ENCODE measurements around the gene STPG1.

GRCh38 chr1:24442764-24443163 is 29.2 kb upstream of the STPG1 start:
- TF ChIP-seq EP300 (IDR thresholded peaks at IDR 0.05) (no peak), CTCF (IDR thresholded peaks at IDR 0.05) (no peak)

Data from upper lobe of left lung (tissue), 4 donors.